Endothelial cell of umbilical vein (primary cell): ENCODE data around the gene ORM2. TPM values are rescaled to one million over a fixed set of nuclear protein-coding genes. Genes with fewer than 3 reads are reported as not detected.

Experiments
- BruUV-seq: library from RNA; stranded (reverse); fragments of 400-500 nt; replicated peaks from 2 replicates; lab custom pipeline; 2021; lab: Mats Ljungman, UMichigan
- CTCF ChIA-PET: fragments of 300-600, 350-600 bp; sonication (Branson Sonifier 250); formaldehyde crosslinking; loops from one replicate; lab custom pipeline; 2021; ENCODE audit warnings: antibody characterized with exemption, inconsistent platforms; lab: Charles Lee
- POLR2A ChIA-PET: fragments of 300-600, 350-600 bp; sonication (Branson Sonifier 250); formaldehyde crosslinking; loops from one replicate; lab custom pipeline; 2021; ENCODE audit warnings: antibody characterized with exemption, inconsistent platforms; lab: Charles Lee
- DNase-seq: peaks from one replicate; pipeline ENCODE4 v3.0.0-alpha.2; 2011; ENCODE audit warnings: low read depth, low spot score
- FAIRE-seq: peaks from 2 replicates; lab custom pipeline; 2011; peaks lifted over from hg19 to GRCh38; lab: Jason Lieb, UNC
- H2AFZ ChIP-seq: 2 replicates; pipeline ENCODE4 v1.6.0; 2012; ENCODE audit warnings: low read depth, low read length, control low read depth, inconsistent platforms
- H3K27ac ChIP-seq: 2 replicates; pipeline ENCODE4 v1.5.1; 2011; ENCODE audit warnings: low read depth, mild to moderate bottlenecking, control low read depth, low read length, moderate library complexity; ENCODE audit not compliant: insufficient read depth
- H3K27me3 ChIP-seq, 2 experiments: 2 replicates each; pipeline versions ENCODE4 v1.6.0 to v1.6.1; 2011; ENCODE audit warnings: low read length in 2 of 2, mixed read lengths in 1 of 2; ENCODE audit not compliant: control insufficient read depth in 2 of 2, insufficient read depth in 2 of 2
- H3K36me3 ChIP-seq, 2 experiments: 2 replicates in 1 of 2; 3 replicates in 1 of 2; pipeline ENCODE4 v1.5.1; 2011; ENCODE audit warnings: low read length in 2 of 2, mild to moderate bottlenecking in 1 of 2, moderate library complexity in 1 of 2; ENCODE audit not compliant: control insufficient read depth in 2 of 2, insufficient read depth in 2 of 2; ENCODE audit errors: extremely low read depth in 1 of 2
- H3K4me1 ChIP-seq: 3 replicates; pipeline ENCODE4 v1.5.1; 2011; ENCODE audit warnings: mild to moderate bottlenecking, low read length; ENCODE audit not compliant: control insufficient read depth, insufficient read depth; ENCODE audit errors: extremely low read depth
- H3K4me2 ChIP-seq: 2 replicates; pipeline ENCODE4 v1.6.1; 2011; ENCODE audit warnings: low read length, control low read depth, mixed read lengths; ENCODE audit not compliant: insufficient read depth
- H3K4me3 ChIP-seq, 3 experiments: fragments of 200-600 bp in 1 of 3; sonication (generic), shearing (Covaris generic) in 1 of 3; replicated peaks in 1 of 3; 2 replicates each; pipeline ENCODE4 v1.5.1; 2011 to 2016; ENCODE audit warnings: control low read depth in 3 of 3, low read length in 3 of 3, mild to moderate bottlenecking in 2 of 3, inconsistent platforms in 1 of 3, low read depth in 1 of 3, moderate library complexity in 1 of 3; ENCODE audit not compliant: insufficient read depth in 1 of 3
- H3K79me2 ChIP-seq: 2 replicates; pipeline ENCODE4 v1.6.0; 2012; ENCODE audit warnings: low read length, inconsistent platforms; ENCODE audit not compliant: control insufficient read depth, insufficient read depth
- H3K9ac ChIP-seq: replicated peaks from 2 replicates; pipeline ENCODE3; 2011; ENCODE audit warnings: low read length, control low read depth; ENCODE audit not compliant: insufficient read depth; ENCODE audit errors: extremely low read depth
- H3K9me1 ChIP-seq: replicated peaks from 3 replicates; pipeline ENCODE4 v1.6.0; 2011; ENCODE audit warnings: mild to moderate bottlenecking, low read length; ENCODE audit not compliant: control insufficient read depth, insufficient read depth; ENCODE audit errors: extremely low read depth
- H3K9me3 ChIP-seq: replicated peaks from 2 replicates; pipeline ENCODE4 v1.5.1; 2012; ENCODE audit warnings: low read length, inconsistent platforms; ENCODE audit not compliant: control insufficient read depth, insufficient read depth
- H4K20me1 ChIP-seq: replicated peaks from 2 replicates; pipeline ENCODE3; 2011; ENCODE audit warnings: mild to moderate bottlenecking, low read length; ENCODE audit not compliant: control insufficient read depth, insufficient read depth; ENCODE audit errors: extremely low read depth
- CTCF ChIP-seq, 2 donors: IDR thresholded peaks; 1 replicate in 1 of 2; 2 replicates in 1 of 2; pipeline ENCODE4 v1.5.1; 2011; ENCODE audit warnings: low read length in 2 of 2, mild to moderate bottlenecking in 2 of 2, moderate library complexity in 2 of 2, control low read depth in 1 of 2, inconsistent platforms in 1 of 2, low read depth in 1 of 2; ENCODE audit not compliant: insufficient read depth in 1 of 2; ENCODE audit errors: extremely low read depth in 1 of 2
- EZH2 ChIP-seq: IDR thresholded peaks from 2 replicates; pipeline ENCODE4 v1.6.1; 2012; ENCODE audit warnings: borderline replicate concordance, low read depth, mild to moderate bottlenecking, moderate library complexity, low read length, inconsistent platforms; ENCODE audit not compliant: severe bottlenecking
- FOS ChIP-seq: IDR thresholded peaks from 2 replicates; pipeline ENCODE4 v1.6.1; 2011; ENCODE audit warnings: mild to moderate bottlenecking, low read length, moderate library complexity, borderline replicate concordance; ENCODE audit not compliant: insufficient read depth
- GATA2 ChIP-seq: IDR thresholded peaks from 2 replicates; pipeline ENCODE4 v1.7.0; 2011; ENCODE audit warnings: low read depth, mild to moderate bottlenecking, moderate library complexity, mixed read lengths, low read length; ENCODE audit not compliant: insufficient read length, insufficient read depth
- JUN ChIP-seq: IDR thresholded peaks from 2 replicates; pipeline ENCODE4 v1.6.1; 2011; ENCODE audit warnings: borderline replicate concordance, low read depth; ENCODE audit not compliant: insufficient read length, insufficient read depth
- MYC ChIP-seq: IDR thresholded peaks from one replicate; pipeline ENCODE4 v1.6.1; 2011; ENCODE audit warnings: mild to moderate bottlenecking, low read depth, low read length
- POLR2A ChIP-seq: IDR thresholded peaks from 2 replicates; pipeline ENCODE4 v1.6.1; 2012; ENCODE audit warnings: low read depth, mild to moderate bottlenecking, control low read depth, low read length
- POLR2AphosphoS5 ChIP-seq: IDR thresholded peaks from 2 replicates; pipeline ENCODE4 v1.6.1; 2012; ENCODE audit warnings: low read depth, mild to moderate bottlenecking, control low read depth, low read length, moderate library complexity; ENCODE audit not compliant: insufficient read depth
- dilution Hi-C: fragments of 300-500 bp; cut with MboI; formaldehyde crosslinking; loops from one replicate; pipeline ENCODE4 v1.15.0; 2019; ENCODE audit warnings: low sequenced_read_pairs; ENCODE audit not compliant: extremely low pct_ligation_motif_present
- intact Hi-C: fragments of 100-400 bp; cut with micrococcal nuclease; formaldehyde crosslinking; loops from one replicate; pipeline ENCODE4 v1.10.0; 2022
- polyA plus RNA-seq, 4 experiments: library from polyadenylated mRNA; depleted of rRNA in 3 of 4; stranded (reverse) in 3 of 4; unstranded in 1 of 4; fragments of >200 nt; gene quantifications; 2 replicates each; pipeline versions ENCODE4 v1.2.1 to v1.2.3, GENCODE V29; 2011 to 2012; ENCODE audit warnings: missing spikeins in 1 of 4
- total RNA-seq: library from RNA; stranded (reverse); gene quantifications from 2 replicates; pipeline ENCODE4 v1.2.3, GENCODE V29; 2021
- TF ChIP-seq, protein P1 (sequence below): IDR thresholded peaks from 2 replicates; pipeline ENCODE4 v1.6.1; 2011; ENCODE audit not compliant: insufficient read depth, insufficient read length

The ORM2 gene
- total and polyA plus RNA-seq, 2 donors (not counting 3 experiments of a cell fraction or from before 2014, with no cell fraction given): not detected

- CTCF ChIA-PET: no interaction called here
- H3K9me3 ChIP-seq: no peaks in the 10 kb centered on the region
- POLR2A ChIA-PET: no interaction called here
- H3K27me3 ChIP-seq: no peaks in the 10 kb centered on the region
- no peak overlapping the region for H3K4me3 ChIP-seq
- H4K20me1 ChIP-seq: no peaks in the 10 kb centered on the region
- no peaks in the 10 kb centered on the region for H3K79me2 ChIP-seq
- H3K9me1 ChIP-seq: no peaks in the 10 kb centered on the region
- H3K36me3 ChIP-seq: peaks cover 5 to 8% of the 10 kb centered on the region in 2 experiments
- dilution Hi-C loops: no loop called here
- no peak overlapping the region for H3K4me2 ChIP-seq
- no peak overlapping the region for H2AFZ ChIP-seq
- H3K4me1 ChIP-seq: no peaks in the 10 kb centered on the region
- FAIRE-seq: no peak
- H3K9ac ChIP-seq: no peak overlapping the region
- no peak overlapping the region for H3K27ac ChIP-seq
- intact Hi-C loops: no loop called here
- BruUV-seq: no TSS peak
- TF ChIP-seq GATA2 (no peak), POLR2A (no peak), EZH2 (no peak), JUN (no peak), MYC (no peak), CTCF (IDR thresholded peaks at IDR 0.05; ENCODE audit: extremely low read depth in 1 of 2, insufficient read depth in 1 of 2, low read depth in 1 of 2, low read length in 2 of 2) (no peak), POLR2AphosphoS5 (no peak), FOS (no peak)
- TF ChIP-seq, protein P1, sequence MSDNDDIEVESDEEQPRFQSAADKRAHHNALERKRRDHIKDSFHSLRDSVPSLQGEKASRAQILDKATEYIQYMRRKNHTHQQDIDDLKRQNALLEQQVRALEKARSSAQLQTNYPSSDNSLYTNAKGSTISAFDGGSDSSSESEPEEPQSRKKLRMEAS: no peak
- DNase-seq: no peak
Observed at GRCh38 chr9:114301798-114302565, 27.7 kb upstream of the ORM2 start.
